Muscle of leg (tissue), 11 donors: ENCODE data around the gene HCFC2. TPM values are rescaled to one million over a fixed set of nuclear protein-coding genes. Genes with fewer than 3 reads are reported as not detected.

Experiments used
- DNase-seq: peaks from one replicate; pipeline ENCODE4 v3.0.0; 2013
- H3K27ac ChIP-seq: one replicate; pipeline ENCODE4 v1.5.1; 2013; ENCODE audit warnings: mild to moderate bottlenecking, low read length, control low read depth
- H3K27me3 ChIP-seq: one replicate; pipeline ENCODE4 v1.6.1; 2013; ENCODE audit warnings: low read length; ENCODE audit not compliant: control insufficient read depth, insufficient read depth
- H3K36me3 ChIP-seq: one replicate; pipeline ENCODE4 v1.6.1; 2013; ENCODE audit warnings: low read length; ENCODE audit not compliant: control insufficient read depth, insufficient read depth
- H3K4me1 ChIP-seq: one replicate; pipeline ENCODE4 v1.6.1; 2013; ENCODE audit warnings: low read length; ENCODE audit not compliant: control insufficient read depth, insufficient read depth
- H3K4me3 ChIP-seq: one replicate; pipeline ENCODE4 v1.5.1; 2013; ENCODE audit warnings: low read length, control low read depth
- H3K9me3 ChIP-seq: replicated peaks from 2 replicates; pipeline ENCODE4 v1.6.1; 2013; ENCODE audit warnings: low read depth, low read length; ENCODE audit not compliant: control insufficient read depth
- WGBS: methylation state at CpG from one replicate; pipeline ENCODE4 v1.1.5; 2013; ENCODE audit warnings: missing lambda C conversion rate; ENCODE audit not compliant: insufficient coverage; 5-methylcytosine and 5-hydroxymethylcytosine counted together
- polyA plus RNA-seq, 8 donors: library from polyadenylated mRNA; unstranded; fragments of 120-200 nt; gene quantifications; one replicate each; pipeline versions ENCODE4 v1.2.1 to v1.2.3, GENCODE V29; 2013; ENCODE audit warnings: inconsistent platforms in 1 of 8, low replicate concordance in 1 of 8; ENCODE audit not compliant: insufficient read length in 8 of 8, insufficient read depth in 1 of 8
- total RNA-seq: library from RNA; stranded (reverse); fragments of 120-200 nt; gene quantifications from one replicate; pipeline ENCODE4 v1.2.4, GENCODE V29; 2013

The HCFC2 gene
- total and polyA plus RNA-seq, 9 donors, result 16.9 to 35.8 (median 25.9) TPM

DNA sequence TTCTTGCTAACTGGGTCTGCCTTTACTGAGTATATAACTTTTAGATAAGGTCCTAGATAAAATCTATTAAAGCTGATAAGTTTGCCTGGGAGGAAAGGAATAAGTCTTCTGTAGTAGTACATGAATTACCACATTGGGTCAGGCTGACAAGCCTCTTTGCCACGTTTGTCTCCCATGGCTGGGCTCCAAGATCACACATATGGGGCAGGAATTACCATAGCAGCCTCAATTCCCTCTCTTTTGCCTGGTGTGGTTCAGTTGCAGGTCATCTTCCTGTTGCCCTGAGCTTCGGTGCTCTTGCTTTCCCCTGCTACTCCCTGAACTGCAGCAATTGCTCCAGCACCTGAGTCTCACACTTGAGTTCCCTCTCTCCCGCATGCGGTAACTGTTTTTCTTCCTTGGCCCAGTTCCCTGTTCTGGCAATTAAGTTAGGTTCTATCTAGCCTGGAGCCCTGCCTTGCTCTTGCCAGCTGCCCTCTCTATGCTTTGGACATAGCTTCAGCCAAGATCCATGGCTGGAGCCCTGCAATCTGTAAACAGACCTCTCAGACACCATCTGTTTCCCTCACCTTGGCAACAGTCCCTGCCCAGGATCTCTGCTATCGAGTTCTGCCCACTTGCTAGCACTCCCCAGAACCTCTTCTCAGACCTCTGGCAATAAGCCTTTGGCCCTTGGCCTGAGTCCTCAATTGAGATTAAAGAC, 8.5 kb upstream of the HCFC2 start:
- Histone ChIP-seq H3K9me3 (peaks cover 2% of the 10 kb centered on the region), H3K4me3 (no peak overlapping the region), H3K27me3 (no peaks in the 10 kb centered on the region), H3K4me1 (peaks cover 14% of the 10 kb centered on the region), H3K36me3 (no peaks in the 10 kb centered on the region), H3K27ac (peak overlapping the region; percentile 85)
- DNase-seq, result peak; percentile 91
- WGBS, result 28% methylated on average over 5 of the region's 5 CpGs

DNA sequence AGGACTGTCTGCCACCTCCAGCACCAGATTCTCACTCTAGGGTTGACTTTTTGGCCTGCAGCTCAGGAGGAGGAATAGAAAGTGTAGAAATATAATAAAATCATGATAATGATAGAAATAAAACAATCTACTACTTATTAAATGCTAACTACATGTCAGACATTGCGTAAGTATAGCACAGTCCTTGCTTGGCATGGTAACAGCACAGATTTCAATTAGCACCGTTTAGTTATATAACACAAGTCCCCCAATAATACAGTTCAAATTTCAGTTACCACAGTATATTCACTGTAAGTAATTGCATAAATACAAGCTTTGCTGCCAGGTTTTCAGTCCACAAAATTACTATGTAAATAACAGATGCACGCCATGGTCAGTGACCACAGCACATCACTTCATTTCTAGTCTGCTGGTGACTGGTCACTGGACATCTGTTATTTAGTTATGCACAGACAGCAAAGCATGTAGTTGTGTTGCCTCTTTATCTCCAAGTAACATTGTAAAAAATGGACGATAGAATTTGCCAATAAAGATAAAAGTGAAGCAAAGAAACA, 7.8 kb upstream of the HCFC2 start:
- H3K9me3 ChIP-seq, result peaks cover 2% of the 10 kb centered on the region
- no peaks in the 10 kb centered on the region for H3K27me3 ChIP-seq
- WGBS, result 82% methylated on average over 2 of the region's 4 CpGs
- peak; percentile 62 for DNase-seq
- no peaks in the 10 kb centered on the region for H3K36me3 ChIP-seq
- peaks cover 14% of the 10 kb centered on the region for H3K4me1 ChIP-seq
- H3K27ac ChIP-seq, result peak overlapping the region; percentile 85
- H3K4me3 ChIP-seq, result no peak overlapping the region

GRCh38 chr12:104057771-104058197, 6.5 kb upstream of the HCFC2 start:
- no peaks in the 10 kb centered on the region for H3K27me3 ChIP-seq
- no peak overlapping the region for H3K4me3 ChIP-seq
- H3K27ac ChIP-seq, result no peak overlapping the region
- no peak for DNase-seq
- peaks cover 14% of the 10 kb centered on the region for H3K4me1 ChIP-seq
- no CpG with 5 or more reads among the region's 1 CpG for WGBS
- peaks cover 2% of the 10 kb centered on the region for H3K9me3 ChIP-seq
- no peaks in the 10 kb centered on the region for H3K36me3 ChIP-seq

DNA sequence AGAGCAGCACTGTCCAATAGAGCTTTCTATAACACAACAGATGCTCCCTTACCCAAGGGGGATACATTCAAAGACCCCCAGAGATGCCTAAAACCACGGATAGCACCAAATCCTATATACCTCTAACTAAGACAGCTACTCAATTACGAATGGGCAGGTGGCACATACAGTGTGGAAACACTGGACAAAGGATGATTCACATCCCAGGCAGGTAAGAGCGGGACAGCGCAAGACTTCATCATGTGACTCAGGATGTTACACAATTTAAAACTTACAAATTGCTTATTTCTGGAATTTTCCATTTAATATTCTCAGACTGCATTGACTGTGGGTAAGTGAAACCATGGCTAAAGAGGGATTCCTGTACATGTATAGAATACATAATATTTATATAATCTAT, 5.5 kb upstream of the HCFC2 start:
- no peaks in the 10 kb centered on the region for H3K36me3 ChIP-seq
- peaks cover 2% of the 10 kb centered on the region for H3K9me3 ChIP-seq
- no peak overlapping the region for H3K27ac ChIP-seq
- DNase-seq, result no peak
- H3K4me3 ChIP-seq, result no peak overlapping the region
- H3K27me3 ChIP-seq, result no peaks in the 10 kb centered on the region
- WGBS, result no CpG with 5 or more reads among the region's 4 CpGs
- H3K4me1 ChIP-seq, result peaks cover 19% of the 10 kb centered on the region

DNA sequence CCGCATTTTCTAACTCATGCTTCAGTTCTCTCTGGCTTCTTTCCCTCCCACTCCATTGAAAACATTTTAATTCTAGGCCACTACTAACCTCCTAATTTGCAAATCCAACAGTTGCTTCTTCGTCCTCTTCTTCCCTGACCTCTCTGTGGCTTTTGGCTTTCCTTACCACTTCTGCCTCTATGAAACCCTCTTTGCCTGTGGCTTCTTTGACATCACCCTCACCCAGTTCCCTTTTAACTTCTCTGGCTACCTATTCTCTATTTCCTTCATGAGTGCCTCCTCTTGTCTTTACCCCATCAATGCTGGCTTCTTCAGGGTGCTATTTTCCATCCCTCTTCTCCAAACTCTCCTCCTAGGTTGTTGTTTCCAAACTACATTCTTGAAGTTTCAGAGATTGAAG, 4.4 kb upstream of the HCFC2 start:
- Histone ChIP-seq H3K27ac (no peak overlapping the region), H3K9me3 (peaks cover 2% of the 10 kb centered on the region), H3K4me3 (no peak overlapping the region), H3K4me1 (peaks cover 16% of the 10 kb centered on the region), H3K36me3 (no peaks in the 10 kb centered on the region), H3K27me3 (no peaks in the 10 kb centered on the region)
- WGBS, result 52% methylated on average over 2 of the region's 2 CpGs
- DNase-seq, result no peak

GRCh38 chr12:104060791-104061190, 3.5 kb upstream of the HCFC2 start:
- no peak for DNase-seq
- no peaks in the 10 kb centered on the region for H3K27me3 ChIP-seq
- H3K27ac ChIP-seq, result no peak overlapping the region
- H3K36me3 ChIP-seq, result no peaks in the 10 kb centered on the region
- 0% methylated on average over 1 of the region's 2 CpGs for WGBS
- peaks cover 2% of the 10 kb centered on the region for H3K9me3 ChIP-seq
- H3K4me1 ChIP-seq, result peaks cover 15% of the 10 kb centered on the region
- no peak overlapping the region for H3K4me3 ChIP-seq

- H3K27me3 ChIP-seq, result no peaks in the 10 kb centered on the region
- H3K4me1 ChIP-seq, result peaks cover 13% of the 10 kb centered on the region
- WGBS, result 0% methylated on average over 6 of the region's 7 CpGs
- DNase-seq, result no peak
- peak overlapping the region; percentile 94 for H3K27ac ChIP-seq
- no peaks in the 10 kb centered on the region for H3K9me3 ChIP-seq
- no peaks in the 10 kb centered on the region for H3K36me3 ChIP-seq
- peak overlapping the region; percentile 84 for H3K4me3 ChIP-seq
Measured at GRCh38 chr12:104063712-104064030, 660 bp upstream of the HCFC2 start.

- WGBS, result under 1% methylated on average over 27 of the region's 41 CpGs
- Histone ChIP-seq H3K4me3 (peak overlapping the region; percentile 84), H3K27ac (peak overlapping the region; percentile 87), H3K36me3 (peaks cover 3% of the 10 kb centered on the region), H3K27me3 (no peaks in the 10 kb centered on the region), H3K4me1 (peaks cover 13% of the 10 kb centered on the region), H3K9me3 (no peaks in the 10 kb centered on the region)
- DNase-seq, result peak; percentile 46
Measured at GRCh38 chr12:104064842-104065427, 604 bp downstream of the HCFC2 start.

DNA sequence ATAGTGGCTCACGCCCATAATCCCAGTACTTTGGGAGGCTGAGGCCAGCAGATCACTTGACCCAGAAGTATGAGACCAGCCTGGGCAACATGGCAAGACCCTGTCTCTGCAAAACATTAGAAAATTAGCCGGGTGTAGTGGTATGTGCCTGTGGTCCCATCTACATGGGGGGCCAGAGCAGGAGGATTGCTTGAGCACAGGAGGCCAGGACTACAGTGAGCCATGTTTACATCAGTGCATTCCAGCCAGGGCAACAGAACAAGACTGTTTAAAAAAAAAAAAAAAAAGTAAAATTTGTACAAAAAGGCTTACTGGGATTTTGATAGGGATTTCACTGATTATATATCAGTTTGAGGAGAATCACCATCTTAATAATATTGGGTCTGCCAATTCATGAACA, 7.8 kb downstream of the HCFC2 start:
- Histone ChIP-seq H3K9me3 (no peaks in the 10 kb centered on the region), H3K36me3 (peaks cover 21% of the 10 kb centered on the region), H3K4me3 (no peak overlapping the region), H3K27ac (no peak overlapping the region), H3K27me3 (no peaks in the 10 kb centered on the region), H3K4me1 (no peaks in the 10 kb centered on the region)
- 100% methylated on average over 2 of the region's 2 CpGs for WGBS
- DNase-seq, result no peak

GRCh38 chr12:104073699-104074098, 9.4 kb downstream of the HCFC2 start:
- H3K27me3 ChIP-seq, result no peaks in the 10 kb centered on the region
- no peak for DNase-seq
- H3K36me3 ChIP-seq, result peaks cover 23% of the 10 kb centered on the region
- no CpG with 5 or more reads among the region's 1 CpG for WGBS
- H3K9me3 ChIP-seq, result no peaks in the 10 kb centered on the region
- H3K4me3 ChIP-seq, result no peak overlapping the region
- no peaks in the 10 kb centered on the region for H3K4me1 ChIP-seq
- no peak overlapping the region for H3K27ac ChIP-seq
